B cell (primary cell): ENCODE measurements around the gene MAN1A1. TPM values are rescaled to one million over a fixed set of nuclear protein-coding genes. Genes with fewer than 3 reads are reported as not detected.

Source experiments
- ATAC-seq: fragments of 200-7000 bp; cut with Tn5 transposase; one replicate; pipeline ENCODE4 v1.10.0; 2021; ENCODE audit warnings: low read depth, mild to moderate bottlenecking, moderate number of reproducible peaks, moderate library complexity
- CTCF ChIA-PET: fragments of 350-600 bp; sonication (Branson Sonifier 250); formaldehyde crosslinking; loops from one replicate; lab custom pipeline; 2021; ENCODE audit warnings: antibody characterized with exemption, inconsistent platforms; lab: Charles Lee
- POLR2A ChIA-PET: fragments of 350-600 bp; sonication (Branson Sonifier 250); formaldehyde crosslinking; loops from one replicate; lab custom pipeline; 2021; ENCODE audit warnings: antibody characterized with exemption; lab: Charles Lee
- DNase-seq: peaks from one replicate; pipeline ENCODE4 v3.0.0; 2013
- H2AFZ ChIP-seq: 2 replicates; pipeline ENCODE4 v1.6.1; 2012; ENCODE audit warnings: mild to moderate bottlenecking, low read depth, low read length; ENCODE audit not compliant: insufficient read depth, poor library complexity, severe bottlenecking
- H3K27ac ChIP-seq, 2 donors: 1 replicate in 1 of 2; 2 replicates in 1 of 2; pipeline ENCODE4 v1.5.1; 2012 to 2013; ENCODE audit warnings: low read length in 2 of 2, mild to moderate bottlenecking in 2 of 2, moderate library complexity in 1 of 2
- H3K27me3 ChIP-seq, 4 experiments: fragments of 200-600 bp in 1 of 4; sonication (generic) in 1 of 4; replicated peaks in 1 of 4; 1 replicate in 2 of 4; 2 replicates in 2 of 4; pipeline versions ENCODE4 v1.6.1 to v1.7.0; 2013 to 2016; ENCODE audit warnings: low read length in 3 of 4, mild to moderate bottlenecking in 2 of 4, mixed read lengths in 1 of 4, moderate library complexity in 1 of 4; ENCODE audit not compliant: insufficient read depth in 4 of 4, control insufficient read depth in 3 of 4; ENCODE audit errors: control extremely low read depth in 1 of 4
- H3K36me3 ChIP-seq, 2 experiments: replicated peaks in 1 of 2; 1 replicate in 1 of 2; 2 replicates in 1 of 2; pipeline versions ENCODE4 v1.6.1 to v1.7.1; 2013; ENCODE audit warnings: low read length in 1 of 2; ENCODE audit not compliant: insufficient read depth in 2 of 2, control insufficient read depth in 1 of 2; ENCODE audit errors: control extremely low read depth in 1 of 2, extremely low read depth in 1 of 2
- H3K4me1 ChIP-seq, 2 donors: fragments of 200-600 bp in 1 of 2; sonication (generic) in 1 of 2; 1 replicate in 1 of 2; 2 replicates in 1 of 2; pipeline versions ENCODE4 v1.5.1 to v1.6.1; 2013 to 2017; ENCODE audit warnings: low read length in 2 of 2; ENCODE audit not compliant: control insufficient read depth in 2 of 2, insufficient read depth in 2 of 2
- H3K4me2 ChIP-seq: replicated peaks from 2 replicates; pipeline ENCODE3; 2012; ENCODE audit warnings: mild to moderate bottlenecking, low read depth, low read length; ENCODE audit not compliant: poor library complexity, severe bottlenecking
- H3K4me3 ChIP-seq, 5 experiments: fragments of 200-600 bp in 1 of 5; sonication (generic) in 1 of 5; 1 replicate in 3 of 5; 2 replicates in 2 of 5; pipeline versions ENCODE4 v1.5.1 to v1.7.0; 2011 to 2016; ENCODE audit warnings: low read length in 4 of 5, mild to moderate bottlenecking in 4 of 5, low read depth in 2 of 5, control low read depth in 1 of 5, moderate library complexity in 1 of 5; ENCODE audit not compliant: insufficient read depth in 1 of 5; ENCODE audit errors: control extremely low read depth in 1 of 5, extremely low read depth in 1 of 5
- H3K79me2 ChIP-seq: fragments of 200-600 bp; sonication (generic); one replicate; pipeline ENCODE4 v1.6.0; 2016; ENCODE audit warnings: low read length; ENCODE audit not compliant: control insufficient read depth, insufficient read depth
- H3K9ac ChIP-seq: fragments of 200-600 bp; sonication (generic); 2 replicates; pipeline ENCODE4 v1.6.1; 2017; ENCODE audit warnings: mild to moderate bottlenecking, low read length, moderate library complexity
- H3K9me3 ChIP-seq, 3 donors: one replicate each; pipeline versions ENCODE4 v1.6.1 to v1.7.1; 2013; ENCODE audit warnings: low read length in 2 of 3; ENCODE audit not compliant: control insufficient read depth in 2 of 3, insufficient read depth in 1 of 3; ENCODE audit errors: control extremely low read depth in 1 of 3
- H4K20me1 ChIP-seq: 2 replicates; pipeline ENCODE4 v1.6.0; 2012; ENCODE audit warnings: mild to moderate bottlenecking, low read length; ENCODE audit not compliant: insufficient read depth, control insufficient read depth, poor library complexity, severe bottlenecking
- H3K27ac Mint-ChIP-seq: one replicate; pipeline ENCODE4 v1.8.0; 2021; ENCODE audit warnings: mixed read lengths
- H3K27me3 Mint-ChIP-seq: one replicate; pipeline ENCODE4 v1.8.0; 2021; ENCODE audit warnings: mixed read lengths
- H3K4me1 Mint-ChIP-seq: one replicate; pipeline ENCODE4 v1.8.0; 2021; ENCODE audit warnings: mixed read lengths
- H3K4me3 Mint-ChIP-seq: one replicate; pipeline ENCODE4 v1.8.0; 2021; ENCODE audit warnings: mixed read lengths
- H3K9me3 Mint-ChIP-seq: one replicate; pipeline ENCODE4 v1.8.0; 2022; ENCODE audit warnings: mixed read lengths; ENCODE audit not compliant: insufficient read depth
- EZH2 ChIP-seq: IDR thresholded peaks from 2 replicates; pipeline ENCODE4 v1.6.1; 2012; ENCODE audit warnings: borderline replicate concordance, low read depth, mild to moderate bottlenecking, moderate library complexity, low read length; ENCODE audit not compliant: insufficient read depth, poor library complexity, severe bottlenecking
- WGBS: methylation state at CpG from one replicate; pipeline ENCODE4 v1.1.5; 2013; ENCODE audit warnings: missing lambda C conversion rate; ENCODE audit not compliant: insufficient coverage; 5-methylcytosine and 5-hydroxymethylcytosine counted together
- intact Hi-C: fragments of 100-400 bp; cut with micrococcal nuclease; formaldehyde crosslinking; loops from one replicate; pipeline ENCODE4 v1.10.0; 2022
- polyA plus RNA-seq: library from polyadenylated mRNA; depleted of rRNA; stranded (reverse); fragments of >200 nt; gene quantifications from 2 replicates; pipeline ENCODE4 v1.2.3, GENCODE V29; 2012
- total RNA-seq, 2 donors: library from RNA; stranded (reverse); fragments of 120-200 nt in 1 of 2; gene quantifications; 1 replicate in 1 of 2; 2 replicates in 1 of 2; pipeline versions ENCODE4 v1.2.3 to v1.2.4, GENCODE V29; 2013 to 2022
- TF ChIP-seq, protein P1 (sequence below): fragments of 200-600 bp; IDR thresholded peaks from one replicate; pipeline ENCODE4 v1.8.0; 2022; ENCODE audit warnings: antibody characterized with exemption, mild to moderate bottlenecking

Gene MAN1A1
- total and polyA plus RNA-seq, 2 donors (not counting 1 experiment from before 2014, with no cell fraction given), result 5.1 to 31.7 TPM

DNA sequence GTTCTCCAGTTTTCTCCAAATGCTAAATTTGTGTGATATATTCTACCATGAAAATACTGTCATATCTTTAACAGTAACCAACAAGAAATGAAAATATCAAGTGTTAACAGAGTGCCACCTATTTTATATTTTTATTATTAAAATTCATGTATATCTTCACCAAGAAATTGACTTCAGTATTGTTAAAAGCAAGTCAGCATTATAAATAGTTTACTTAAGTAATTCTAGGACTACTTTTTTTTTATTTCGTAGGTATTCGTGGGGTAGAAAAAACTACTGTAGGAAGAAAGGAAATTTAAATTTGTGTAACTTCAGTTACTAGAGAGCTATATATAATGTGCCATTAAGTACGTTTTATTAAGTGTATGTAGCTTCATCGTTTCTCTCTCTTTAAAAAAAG lies 6.3 kb upstream of the MAN1A1 start:
- peaks cover 15 to 49% of the 10 kb centered on the region in 2 donors for H3K4me1 ChIP-seq
- TF ChIP-seq, protein P1, sequence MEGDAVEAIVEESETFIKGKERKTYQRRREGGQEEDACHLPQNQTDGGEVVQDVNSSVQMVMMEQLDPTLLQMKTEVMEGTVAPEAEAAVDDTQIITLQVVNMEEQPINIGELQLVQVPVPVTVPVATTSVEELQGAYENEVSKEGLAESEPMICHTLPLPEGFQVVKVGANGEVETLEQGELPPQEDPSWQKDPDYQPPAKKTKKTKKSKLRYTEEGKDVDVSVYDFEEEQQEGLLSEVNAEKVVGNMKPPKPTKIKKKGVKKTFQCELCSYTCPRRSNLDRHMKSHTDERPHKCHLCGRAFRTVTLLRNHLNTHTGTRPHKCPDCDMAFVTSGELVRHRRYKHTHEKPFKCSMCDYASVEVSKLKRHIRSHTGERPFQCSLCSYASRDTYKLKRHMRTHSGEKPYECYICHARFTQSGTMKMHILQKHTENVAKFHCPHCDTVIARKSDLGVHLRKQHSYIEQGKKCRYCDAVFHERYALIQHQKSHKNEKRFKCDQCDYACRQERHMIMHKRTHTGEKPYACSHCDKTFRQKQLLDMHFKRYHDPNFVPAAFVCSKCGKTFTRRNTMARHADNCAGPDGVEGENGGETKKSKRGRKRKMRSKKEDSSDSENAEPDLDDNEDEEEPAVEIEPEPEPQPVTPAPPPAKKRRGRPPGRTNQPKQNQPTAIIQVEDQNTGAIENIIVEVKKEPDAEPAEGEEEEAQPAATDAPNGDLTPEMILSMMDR, result no peak
- no peak for TF ChIP-seq EZH2
- H3K27me3 Mint-ChIP-seq, result no peaks in the 10 kb centered on the region
- H3K4me2 ChIP-seq, result no peak overlapping the region
- CTCF ChIA-PET, result no interaction called here
- H3K79me2 ChIP-seq, result peaks cover 51% of the 10 kb centered on the region
- no peaks in the 10 kb centered on the region for H3K9me3 ChIP-seq
- H4K20me1 ChIP-seq, result no peaks in the 10 kb centered on the region
- no peaks in the 10 kb centered on the region for H3K9me3 Mint-ChIP-seq
- H3K4me3 Mint-ChIP-seq, result no peak overlapping the region
- POLR2A ChIA-PET, result no interaction called here
- no peaks in the 10 kb centered on the region for H3K27me3 ChIP-seq
- H3K9ac ChIP-seq, result no peak overlapping the region
- no peaks in the 10 kb centered on the region for H3K36me3 ChIP-seq
- intact Hi-C loops, result no loop called here
- no peak overlapping the region for H3K27ac ChIP-seq
- no peak overlapping the region for H2AFZ ChIP-seq
- H3K4me3 ChIP-seq, result no peak overlapping the region
- no peak overlapping the region for H3K27ac Mint-ChIP-seq
- no peak for ATAC-seq
- no peak for DNase-seq
- WGBS, result no CpG with 5 or more reads among the region's 4 CpGs
- peaks cover 56% of the 10 kb centered on the region for H3K4me1 Mint-ChIP-seq

DNA sequence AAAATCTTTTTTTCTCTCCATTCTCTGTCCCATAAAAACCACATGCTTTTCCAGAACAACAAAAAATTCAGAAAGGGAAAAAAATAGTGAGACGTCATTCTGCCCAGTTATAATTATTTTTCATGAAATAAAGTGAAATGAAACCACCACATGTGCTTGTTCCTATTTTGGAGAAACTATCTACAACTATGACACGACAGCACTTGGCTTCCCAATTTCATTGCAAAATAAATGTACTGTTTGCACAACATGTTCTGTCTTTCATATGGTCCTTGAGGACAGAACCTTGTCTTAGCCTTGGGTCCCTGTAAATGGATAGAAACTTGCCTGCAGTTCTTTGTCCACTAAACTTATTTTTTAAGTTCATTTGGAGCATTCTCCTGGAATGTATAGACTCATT lies 5.6 kb upstream of the MAN1A1 start:
- POLR2A ChIA-PET, result no interaction called here
- no peak for TF ChIP-seq EZH2
- TF ChIP-seq, protein P1, result no peak
- H3K27me3 Mint-ChIP-seq, result no peaks in the 10 kb centered on the region
- no peak for ATAC-seq
- Histone ChIP-seq H3K4me1 (peaks cover 16 to 46% of the 10 kb centered on the region in 2 donors), H2AFZ (no peak overlapping the region), H3K79me2 (peaks cover 57% of the 10 kb centered on the region), H3K4me2 (peak overlapping the region; percentile 48), H3K9ac (no peak overlapping the region), H3K27ac (no peak overlapping the region), H4K20me1 (no peaks in the 10 kb centered on the region), H3K9me3 (no peaks in the 10 kb centered on the region), H3K27me3 (no peaks in the 10 kb centered on the region), H3K4me3 (peak overlapping the region in 1 of 5 experiments; percentile 12), H3K36me3 (no peaks in the 10 kb centered on the region)
- peak overlapping the region; percentile 38 for H3K4me3 Mint-ChIP-seq
- H3K4me1 Mint-ChIP-seq, result peaks cover 50% of the 10 kb centered on the region
- H3K27ac Mint-ChIP-seq, result no peak overlapping the region
- no CpG with 5 or more reads among the region's 2 CpGs for WGBS
- H3K9me3 Mint-ChIP-seq, result no peaks in the 10 kb centered on the region
- peak; percentile 45 for DNase-seq
- CTCF ChIA-PET, result no interaction called here
- intact Hi-C loops, result no loop called here
